Calu3 (cell line): Measurements from ENCODE around the gene SCAI. TPM values are rescaled to one million over a fixed set of nuclear protein-coding genes. Genes with fewer than 3 reads are reported as not detected.

Experiments used
- BruUV-seq: library from RNA; stranded (reverse); fragments of 400-500 nt; replicated peaks from 2 replicates; lab custom pipeline; 2021; lab: Mats Ljungman, UMichigan
- CTCF ChIA-PET: fragments of 300-600 bp; sonication (Branson Sonifier 250); formaldehyde crosslinking; loops from one replicate; lab custom pipeline; 2022; ENCODE audit warnings: antibody characterized with exemption; lab: Charles Lee
- DNase-seq: peaks from one replicate; pipeline ENCODE4 v3.0.0; 2022
- H3K27ac Mint-ChIP-seq: one replicate; pipeline ENCODE4 v1.8.0; 2022; ENCODE audit warnings: mixed read lengths; ENCODE audit not compliant: unreplicated experiment
- H3K27me3 Mint-ChIP-seq: one replicate; pipeline ENCODE4 v1.8.0; 2022; ENCODE audit warnings: mixed read lengths; ENCODE audit not compliant: unreplicated experiment
- H3K36me3 Mint-ChIP-seq: one replicate; pipeline ENCODE4 v1.8.0; 2022; ENCODE audit warnings: mild to moderate bottlenecking, moderate library complexity, mixed read lengths; ENCODE audit not compliant: insufficient read depth, unreplicated experiment
- H3K4me1 Mint-ChIP-seq: one replicate; pipeline ENCODE4 v1.8.0; 2022; ENCODE audit warnings: mild to moderate bottlenecking, low read depth, mixed read lengths; ENCODE audit not compliant: unreplicated experiment
- H3K4me3 Mint-ChIP-seq: one replicate; pipeline ENCODE4 v1.8.0; 2022; ENCODE audit warnings: mild to moderate bottlenecking, low read depth, moderate library complexity, mixed read lengths; ENCODE audit not compliant: unreplicated experiment
- H3K9me3 Mint-ChIP-seq: one replicate; pipeline ENCODE4 v1.8.0; 2022; ENCODE audit warnings: low read depth, mixed read lengths; ENCODE audit not compliant: unreplicated experiment
- CTCF ChIP-seq: fragments of 200-600 bp; IDR thresholded peaks from one replicate; pipeline ENCODE4 v1.8.0; 2022; ENCODE audit warnings: antibody characterized with exemption; ENCODE audit not compliant: unreplicated experiment
- intact Hi-C: fragments of 100-400 bp; cut with micrococcal nuclease; formaldehyde crosslinking; loops from one replicate; pipeline ENCODE4 v1.10.0; 2022; ENCODE audit not compliant: unreplicated experiment
- total RNA-seq: library from RNA; stranded (reverse); gene quantifications from 2 replicates; pipeline ENCODE4 v1.2.3, GENCODE V29; 2022

The SCAI gene
- total RNA-seq, 1 experiment from 2014 or later = 6.4 TPM

DNA sequence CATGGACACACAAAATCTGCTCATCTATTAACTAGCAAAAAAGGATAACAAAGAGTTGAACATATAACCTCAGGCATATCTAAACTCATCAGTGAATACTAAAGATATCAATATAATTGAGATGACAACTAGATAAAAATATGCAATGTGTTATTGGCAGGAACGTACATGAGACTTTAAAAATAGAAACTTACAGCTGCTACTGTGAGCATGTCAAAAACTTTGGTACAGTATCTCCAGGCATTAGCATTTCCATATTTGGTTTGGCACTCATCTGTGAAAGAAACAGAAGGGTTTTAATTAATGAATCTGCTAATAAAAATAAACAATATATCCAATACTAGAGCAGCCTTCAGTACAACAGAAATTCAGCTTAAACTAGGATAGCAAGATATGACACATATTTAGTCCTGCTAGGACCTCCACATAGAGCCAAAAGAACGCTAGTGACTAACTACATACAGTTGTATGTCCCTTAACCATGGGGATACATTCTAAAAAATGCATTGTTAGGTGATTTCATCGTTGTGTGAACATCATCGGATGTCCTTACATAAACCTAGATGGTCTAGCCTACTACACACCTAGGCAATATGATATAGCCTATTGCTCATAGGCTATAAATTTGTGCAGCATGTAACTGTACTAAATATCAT, 10.5 kb upstream of the SCAI start:
- Mint-ChIP-seq H3K9me3 (no peaks in the 10 kb centered on the region), H3K27me3 (no peaks in the 10 kb centered on the region), H3K4me1 (no peaks in the 10 kb centered on the region), H3K27ac (no peak overlapping the region), H3K36me3 (peaks cover 5% of the 10 kb centered on the region), H3K4me3 (no peak overlapping the region)
- BruUV-seq = no TSS peak
- CTCF ChIA-PET = no interaction called here
- intact Hi-C loops = no loop called here
- DNase-seq = no peak
- no peak for TF ChIP-seq CTCF

GRCh38 chr9:125151730-125152129, 8.4 kb upstream of the SCAI start:
- no peak overlapping the region for H3K4me3 Mint-ChIP-seq
- H3K36me3 Mint-ChIP-seq = peaks cover 5% of the 10 kb centered on the region
- TF ChIP-seq CTCF = no peak
- BruUV-seq = no TSS peak
- intact Hi-C loops = no loop called here
- H3K9me3 Mint-ChIP-seq = no peaks in the 10 kb centered on the region
- H3K4me1 Mint-ChIP-seq = no peaks in the 10 kb centered on the region
- CTCF ChIA-PET = no interaction called here
- no peaks in the 10 kb centered on the region for H3K27me3 Mint-ChIP-seq
- DNase-seq = no peak
- no peak overlapping the region for H3K27ac Mint-ChIP-seq

DNA sequence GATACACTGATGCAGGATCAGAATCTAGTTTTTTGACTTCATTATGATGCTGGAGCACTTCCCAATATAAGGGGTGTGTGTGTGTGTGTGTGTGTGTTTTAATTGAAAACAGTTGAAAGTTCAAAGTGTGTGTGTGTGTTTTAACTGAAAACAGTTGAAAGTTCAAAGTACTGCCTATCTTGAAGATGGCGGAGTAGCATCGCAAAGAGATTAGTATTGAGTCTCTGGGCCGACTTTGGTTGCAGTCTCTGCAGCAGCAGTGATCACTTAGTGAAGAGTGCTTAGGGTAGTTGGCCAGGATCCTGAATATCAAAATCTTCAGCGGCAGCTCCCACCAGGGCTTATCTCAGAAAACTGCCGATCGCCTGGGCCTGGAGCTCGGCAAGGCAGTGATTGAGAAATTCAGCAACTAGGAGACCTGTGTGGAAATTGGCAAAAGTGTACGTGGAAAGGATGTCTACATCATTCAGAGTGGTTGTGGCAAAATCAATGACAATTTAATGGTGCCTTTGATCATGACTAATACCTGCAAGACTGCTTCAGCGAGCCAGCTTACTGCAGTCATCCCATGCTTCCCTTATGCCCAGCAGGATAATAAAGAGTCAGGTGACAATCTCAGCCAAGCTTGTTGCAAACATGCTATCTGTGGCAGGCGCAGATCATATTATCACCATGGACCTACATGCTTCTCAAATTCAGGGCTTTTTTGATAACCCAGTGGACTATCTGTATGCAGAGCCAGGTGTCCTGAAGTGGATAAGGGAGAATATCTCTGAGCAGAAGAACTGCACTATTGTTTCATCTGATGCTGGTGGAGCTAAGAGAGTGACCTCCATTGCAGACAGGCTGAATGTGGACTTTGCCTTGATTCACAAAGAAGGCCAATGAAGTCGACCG, 7.3 kb upstream of the SCAI start:
- no peak overlapping the region for H3K27ac Mint-ChIP-seq
- H3K4me3 Mint-ChIP-seq = no peak overlapping the region
- intact Hi-C loops = no loop called here

More for the DNA sequence above, 7.3 kb upstream of the SCAI start:
- H3K4me1 Mint-ChIP-seq = no peaks in the 10 kb centered on the region
- H3K9me3 Mint-ChIP-seq = no peaks in the 10 kb centered on the region
- H3K27me3 Mint-ChIP-seq = no peaks in the 10 kb centered on the region
- BruUV-seq = no TSS peak
- TF ChIP-seq CTCF = no peak
- DNase-seq = no peak
- peaks cover 5% of the 10 kb centered on the region for H3K36me3 Mint-ChIP-seq
- CTCF ChIA-PET = interaction anchor here (0.6 kb wide), 1 partner anchor 100 kb away, joined by 3 read pairs; no protein-coding TSS in a partner anchor
